ENCODE measurements around the gene ATOSB. TPM values are rescaled to one million over a fixed set of nuclear protein-coding genes. Genes with fewer than 3 reads are reported as not detected.

The ATOSB gene
- total RNA-seq, 4 donors from 2014 or later: 13.0 to 28.9 (median 24.2) TPM

GRCh38 chr9:35076848-35077247 lies 38.8 kb downstream of the ATOSB start:
- intact Hi-C loops (cut with DNase I; ENCODE audit: low total_unique reads): no loop called here
- ATAC-seq: no peak
- H3K27me3 ChIP-seq: no peaks in the 10 kb centered on the region
- H3K4me3 ChIP-seq: no peak overlapping the region
- no peak for DNase-seq
- H3K9me3 ChIP-seq: no peaks in the 10 kb centered on the region
- TF ChIP-seq CTCF (IDR thresholded peaks at IDR 0.05 in 4 of 5, conservative IDR thresholded peaks at IDR 0.05 in 1 of 5) (no peak), POLR2A (IDR thresholded peaks at IDR 0.05) (no peak)
- in situ Hi-C loops (cut with MboI; ENCODE audit: low sequenced_read_pairs in 4 of 4): loop anchor here in 1 of 4 donors (25.0 kb wide), 1 partner anchor 415 kb away; the partner anchor contains the start of genes CCL27 and IL11RA
- no peak overlapping the region for H3K27ac ChIP-seq
- no peaks in the 10 kb centered on the region for H3K36me3 ChIP-seq
- H3K4me1 ChIP-seq: peaks cover 12 to 15% of the 10 kb centered on the region in 2 donors

- ATAC-seq: no peak
- in situ Hi-C loops (cut with MboI; ENCODE audit: low sequenced_read_pairs in 4 of 4): loop anchor here in 1 of 4 donors (25.0 kb wide), 1 partner anchor 413 kb away; the partner anchor contains the start of genes CCL27 and IL11RA
These were observed 40.3 kb downstream of the ATOSB start for GRCh38 chr9:35075358-35075757.

GRCh38 chr9:35074791-35075190 lies 40.9 kb downstream of the ATOSB start:
- intact Hi-C loops (cut with DNase I; ENCODE audit: low total_unique reads): loop anchor here (5.0 kb wide), 1 partner anchor 528 kb away; no protein-coding TSS in a partner anchor
- TF ChIP-seq CTCF (IDR thresholded peaks at IDR 0.05 in 4 of 5, conservative IDR thresholded peaks at IDR 0.05 in 1 of 5): no peak
- Histone ChIP-seq H3K27me3 (no peaks in the 10 kb centered on the region), H3K27ac (no peak overlapping the region), H3K9me3 (no peaks in the 10 kb centered on the region), H3K4me3 (no peak overlapping the region), H3K4me1 (peaks cover 21 to 23% of the 10 kb centered on the region in 2 donors), H3K36me3 (no peaks in the 10 kb centered on the region)
- no peak for ATAC-seq
- no peak for DNase-seq
- in situ Hi-C loops (cut with MboI; ENCODE audit: low sequenced_read_pairs in 4 of 4): loop anchor here in 1 of 4 donors (25.0 kb wide), 1 partner anchor 412 kb away; the partner anchor contains the start of genes CCL27 and IL11RA

More at GRCh38 chr9:35075358-35075757, 40.3 kb downstream of the ATOSB start:
- Histone ChIP-seq H3K27ac (no peak overlapping the region), H3K9me3 (no peaks in the 10 kb centered on the region), H3K4me3 (no peak overlapping the region), H3K4me1 (peaks cover 18% of the 10 kb centered on the region in 2 donors), H3K36me3 (no peaks in the 10 kb centered on the region), H3K27me3 (no peaks in the 10 kb centered on the region)
- TF ChIP-seq POLR2A (IDR thresholded peaks at IDR 0.05) (no peak), CTCF (IDR thresholded peaks at IDR 0.05 in 4 of 5, conservative IDR thresholded peaks at IDR 0.05 in 1 of 5) (no peak)
- no peak for DNase-seq
- intact Hi-C loops (cut with DNase I; ENCODE audit: low total_unique reads): no loop called here

- Histone ChIP-seq H3K9me3 (no peaks in the 10 kb centered on the region), H3K36me3 (no peaks in the 10 kb centered on the region), H3K4me1 (peaks cover 23 to 28% of the 10 kb centered on the region in 2 donors), H3K4me3 (no peak overlapping the region), H3K27me3 (no peaks in the 10 kb centered on the region), H3K27ac (no peak overlapping the region)
- ATAC-seq (no peak), DNase-seq (no peak)
- in situ Hi-C loops (cut with MboI; ENCODE audit: low sequenced_read_pairs in 4 of 4): no loop called here
- intact Hi-C loops (cut with DNase I; ENCODE audit: low total_unique reads): loop anchor here (5.0 kb wide), 1 partner anchor 528 kb away; no protein-coding TSS in a partner anchor
- no peak for TF ChIP-seq POLR2A (IDR thresholded peaks at IDR 0.05)
- no peak for TF ChIP-seq CTCF (IDR thresholded peaks at IDR 0.05 in 4 of 5, conservative IDR thresholded peaks at IDR 0.05 in 1 of 5)
These were observed 41.5 kb downstream of the ATOSB start for GRCh38 chr9:35074141-35074540.

GRCh38 chr9:35073279-35073612 lies 42.4 kb downstream of the ATOSB start:
- in situ Hi-C loops (cut with MboI; ENCODE audit: low sequenced_read_pairs in 4 of 4) (no loop called here), intact Hi-C loops (cut with DNase I; ENCODE audit: low total_unique reads) (loop anchor here (2.0 to 5.0 kb wide), 3 partner anchors 30 to 616 kb away; partner anchors contain the start of genes STOML2 and TPM2)
- Histone ChIP-seq H3K4me3 (peak overlapping the region in 2 of 4 donors; percentile 15 to 93), H3K9me3 (no peaks in the 10 kb centered on the region), H3K4me1 (peaks cover 27 to 32% of the 10 kb centered on the region in 2 donors), H3K27ac (peak overlapping the region; percentile 70 to 100 (median 94)), H3K36me3 (peaks cover 0 to under 1% of the 10 kb centered on the region in 2 donors), H3K27me3 (no peaks in the 10 kb centered on the region)
- ATAC-seq (no peak), DNase-seq (no peak)
- TF ChIP-seq POLR2A (IDR thresholded peaks at IDR 0.05) (no peak), CTCF (IDR thresholded peaks at IDR 0.05 in 4 of 5, conservative IDR thresholded peaks at IDR 0.05 in 1 of 5) (no peak)

All from gastrocnemius medialis (tissue), 4 donors.